K562 (cell line): ENCODE measurements around the gene SLC22A16. TPM values are rescaled to one million over a fixed set of nuclear protein-coding genes. Genes with fewer than 3 reads are reported as not detected.

Source experiments
- ARNT ChIP-seq, 2 experiments: fragments of 450-650 bp; IDR thresholded peaks; 2 replicates each; pipeline ENCODE4 v1.6.1; 2016; ENCODE audit warnings: mild to moderate bottlenecking in 1 of 2
- CBFA2T3 ChIP-seq: fragments of 450-650 bp; IDR thresholded peaks from 2 replicates; pipeline ENCODE4 v1.6.1; 2017
- CHD1 ChIP-seq: fragments of 200-600 bp; sonication (generic); IDR thresholded peaks from one replicate; pipeline ENCODE4 v1.6.1; 2012; ENCODE audit warnings: mild to moderate bottlenecking, moderate library complexity, low read length, inconsistent platforms
- GATA2 ChIP-seq: sonication (generic); formaldehyde crosslinking; IDR thresholded peaks from 2 replicates; pipeline ENCODE4 v1.4.0; 2020; ENCODE audit warnings: mild to moderate bottlenecking, missing genetic modification reagents
- MYC ChIP-seq, 2 experiments: fragments of 250-450 bp in 1 of 2; sonication (Bioruptor Pico) in 1 of 2; IDR thresholded peaks; 2 replicates each; pipeline versions ENCODE4 v1.5.1 to v1.6.1; 2012 to 2021; ENCODE audit warnings: low read depth in 2 of 2, borderline replicate concordance in 1 of 2, improper control_type of control experiment in 1 of 2, low read length in 1 of 2, mild to moderate bottlenecking in 1 of 2, moderate library complexity in 1 of 2
- NCOR1 ChIP-seq: fragments of 450-650 bp; IDR thresholded peaks from 2 replicates; pipeline ENCODE4 v1.6.1; 2016; ENCODE audit warnings: mild to moderate bottlenecking, moderate library complexity
- PTRF ChIP-seq: fragments of 450-650 bp; IDR thresholded peaks from 2 replicates; pipeline ENCODE4 v1.6.1; 2016; ENCODE audit warnings: mild to moderate bottlenecking, missing genetic modification characterization, missing compliant biosample characterization
- RB1 ChIP-seq: fragments of 450-650 bp; IDR thresholded peaks from 2 replicates; pipeline ENCODE4 v1.6.1; 2017; ENCODE audit warnings: low read depth, mild to moderate bottlenecking
- SIN3A ChIP-seq, 2 experiments: fragments of 150-350 bp in 1 of 2; IDR thresholded peaks; 2 replicates each; pipeline ENCODE4 v1.6.1; 2011 to 2016; ENCODE audit warnings: borderline replicate concordance in 2 of 2, low read depth in 2 of 2, low read length in 2 of 2, mild to moderate bottlenecking in 2 of 2, moderate library complexity in 2 of 2; ENCODE audit not compliant: control insufficient read depth in 1 of 2
- SMAD4 ChIP-seq: fragments of 250-450 bp; sonication (Bioruptor Pico); conservative IDR thresholded peaks from 2 replicates; pipeline ENCODE4 v1.8.0; 2021; ENCODE audit warnings: inconsistent platforms, mild to moderate bottlenecking, moderate library complexity
- TBL1XR1 ChIP-seq, 2 experiments: IDR thresholded peaks; 2 replicates each; pipeline ENCODE4 v1.6.1; 2012; ENCODE audit warnings: improper control_type of control experiment in 2 of 2, low read length in 2 of 2, mild to moderate bottlenecking in 1 of 2
- TCFL5 ChIP-seq: fragments of 250-450 bp; sonication (Bioruptor Pico); conservative IDR thresholded peaks from 2 replicates; pipeline ENCODE4 v1.6.1; 2021; ENCODE audit warnings: mild to moderate bottlenecking, moderate library complexity, matching md5 sums
- TOE1 ChIP-seq, 2 experiments: fragments of 450-650 bp in 1 of 2; sonication (generic) in 1 of 2; formaldehyde crosslinking in 1 of 2; IDR thresholded peaks; 2 replicates each; pipeline versions ENCODE4 v1.7.1 to v1.8.0; 2016 to 2022; ENCODE audit warnings: borderline replicate concordance in 2 of 2, mild to moderate bottlenecking in 2 of 2, antibody characterized with exemption in 1 of 2, inconsistent platforms in 1 of 2, low read depth in 1 of 2, missing genetic modification reagents in 1 of 2, moderate library complexity in 1 of 2
- TRIM24 ChIP-seq, 2 experiments: fragments of 450-650 bp; IDR thresholded peaks; 2 replicates each; pipeline ENCODE4 v1.6.1; 2016
- ZNF23 ChIP-seq: fragments of 250-450 bp; sonication (Bioruptor Pico); IDR thresholded peaks from 2 replicates; pipeline ENCODE4 v1.4.0; 2020; ENCODE audit warnings: mild to moderate bottlenecking
- ZNF583 ChIP-seq: fragments of 250-450 bp; sonication (Bioruptor Pico); IDR thresholded peaks from 2 replicates; pipeline ENCODE4 v1.4.0; 2020
- polyA plus RNA-seq, 8 experiments: library from polyadenylated mRNA; depleted of rRNA in 4 of 8; stranded (reverse) in 5 of 8; unstranded in 3 of 8; fragments of >200 nt; fragmentation: Nextera tagmentation in 2 of 8; fragmentation: Illumina TruSeq in 1 of 8; extraction: Ambion mirVana in 2 of 8; extraction: Trizol in 1 of 8; gene quantifications; 2 replicates each; pipeline versions ENCODE4 v1.2.1 to v1.2.3, GENCODE V29; 2011 to 2014; ENCODE audit warnings: inconsistent platforms in 1 of 8, missing spikeins in 1 of 8
- total RNA-seq, 7 experiments: library from RNA; depleted of rRNA in 6 of 7; stranded (reverse); fragments of >200 nt in 6 of 7; fragmentation: Illumina TruSeq in 2 of 7; extraction: Trizol in 2 of 7; gene quantifications; 2 replicates each; pipeline versions ENCODE4 v1.2.1 to v1.2.3, GENCODE V29; 2011 to 2021; ENCODE audit warnings: low replicate concordance in 1 of 7
- TF ChIP-seq, protein P1 (sequence below): fragments of 250-450 bp; sonication (Bioruptor Pico); IDR thresholded peaks from 2 replicates; pipeline ENCODE4 v1.8.0; 2021; ENCODE audit warnings: moderate library complexity, mild to moderate bottlenecking, inconsistent platforms
- TF ChIP-seq, protein P2 (sequence below): fragments of 250-450 bp; sonication (Bioruptor Pico); IDR thresholded peaks from 2 replicates; pipeline ENCODE4 v1.5.0; 2022; ENCODE audit warnings: mild to moderate bottlenecking
- TF ChIP-seq, protein P3 (sequence below): fragments of 450-650 bp; IDR thresholded peaks from 2 replicates; pipeline ENCODE4 v1.6.1; 2016; ENCODE audit warnings: mild to moderate bottlenecking
- TF ChIP-seq, protein P4 (sequence below), 2 experiments: fragments of 250-450 bp in 1 of 2; fragments of 450-650 bp in 1 of 2; sonication (Bioruptor Pico) in 1 of 2; IDR thresholded peaks; 2 replicates each; pipeline versions ENCODE4 v1.6.1 to v1.8.0; 2016 to 2021; ENCODE audit warnings: mild to moderate bottlenecking in 2 of 2, moderate library complexity in 2 of 2, missing compliant biosample characterization in 1 of 2, missing genetic modification characterization in 1 of 2

The SLC22A16 gene
- total and polyA plus RNA-seq, 9 of the 15 experiments (the other 6 are each of a cell fraction or from before 2014, with no cell fraction given) = not detected

DNA sequence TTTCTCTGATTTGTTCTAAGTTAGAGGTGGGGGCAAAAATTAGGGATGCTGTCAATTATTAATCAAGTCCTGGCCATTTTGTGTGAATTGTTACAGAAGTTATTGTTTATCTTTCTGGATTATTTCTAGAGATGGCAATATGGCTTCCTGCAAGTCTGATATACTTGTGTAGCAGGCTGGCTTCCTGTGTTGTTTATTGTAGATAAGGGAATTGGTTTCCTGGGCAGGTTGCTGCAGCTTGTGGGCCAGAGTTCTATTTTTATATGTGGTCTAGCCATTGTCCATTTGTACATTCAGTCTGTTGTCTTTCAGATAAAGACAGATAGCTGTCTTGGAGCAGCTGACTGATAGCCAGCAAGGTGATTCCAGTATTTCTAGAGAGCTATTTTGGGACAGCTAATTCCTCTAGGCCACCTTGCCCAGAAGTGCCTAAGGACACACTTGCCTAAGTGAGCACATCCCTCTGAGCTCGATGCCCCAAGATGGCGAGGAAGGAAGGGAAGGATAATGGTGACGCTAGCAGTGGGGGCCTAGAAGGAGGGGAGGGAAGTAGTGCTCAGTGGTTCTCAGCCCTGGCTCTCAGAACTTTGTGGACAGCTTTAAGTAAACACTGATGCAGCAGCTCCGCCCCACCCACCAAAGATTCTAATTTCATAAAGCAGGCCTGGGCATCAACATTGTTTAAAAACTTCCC lies 86.6 kb downstream of the SLC22A16 start (continued):
- no peak for TF ChIP-seq PTRF
- TF ChIP-seq NCOR1 = peak; percentile 48; the same call in 1 of the 2 replicates
- TF ChIP-seq, protein P1, sequence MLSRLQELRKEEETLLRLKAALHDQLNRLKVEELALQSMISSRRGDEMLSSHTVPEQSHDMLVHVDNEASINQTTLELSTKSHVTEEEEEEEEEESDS = no peak
- TF ChIP-seq, protein P2, sequence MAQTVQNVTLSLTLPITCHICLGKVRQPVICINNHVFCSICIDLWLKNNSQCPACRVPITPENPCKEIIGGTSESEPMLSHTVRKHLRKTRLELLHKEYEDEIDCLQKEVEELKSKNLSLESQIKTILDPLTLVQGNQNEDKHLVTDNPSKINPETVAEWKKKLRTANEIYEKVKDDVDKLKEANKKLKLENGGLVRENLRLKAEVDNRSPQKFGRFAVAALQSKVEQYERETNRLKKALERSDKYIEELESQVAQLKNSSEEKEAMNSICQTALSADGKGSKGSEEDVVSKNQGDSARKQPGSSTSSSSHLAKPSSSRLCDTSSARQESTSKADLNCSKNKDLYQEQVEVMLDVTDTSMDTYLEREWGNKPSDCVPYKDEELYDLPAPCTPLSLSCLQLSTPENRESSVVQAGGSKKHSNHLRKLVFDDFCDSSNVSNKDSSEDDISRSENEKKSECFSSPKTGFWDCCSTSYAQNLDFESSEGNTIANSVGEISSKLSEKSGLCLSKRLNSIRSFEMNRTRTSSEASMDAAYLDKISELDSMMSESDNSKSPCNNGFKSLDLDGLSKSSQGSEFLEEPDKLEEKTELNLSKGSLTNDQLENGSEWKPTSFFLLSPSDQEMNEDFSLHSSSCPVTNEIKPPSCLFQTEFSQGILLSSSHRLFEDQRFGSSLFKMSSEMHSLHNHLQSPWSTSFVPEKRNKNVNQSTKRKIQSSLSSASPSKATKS (CRISPR knock-in tag) = no peak
- peak in 1 of 2 experiments; percentile 82; a peak in 2 of 4 replicates for TF ChIP-seq ARNT (IDR thresholded peaks at IDR 0.05)
- no peak for TF ChIP-seq ZNF583
- TF ChIP-seq TOE1 (IDR thresholded peaks at IDR 0.05; ENCODE audit: borderline replicate concordance) = no peak
- TF ChIP-seq TOE1 (CRISPR knock-in tag; IDR thresholded peaks at IDR 0.05; ENCODE audit: borderline replicate concordance, low read depth) = no peak
- TF ChIP-seq CBFA2T3 = peak; percentile 71
- TF ChIP-seq CHD1 = no peak
- TF ChIP-seq TCFL5 (CRISPR knock-in tag) = no peak
- TF ChIP-seq RB1 = no peak
- TF ChIP-seq MYC (IDR thresholded peaks at IDR 0.05; ENCODE audit: low read depth, low read length) = no peak
- TF ChIP-seq MYC (CRISPR knock-in tag; IDR thresholded peaks at IDR 0.05; ENCODE audit: borderline replicate concordance, low read depth) = no peak
- TF ChIP-seq ZNF23 (CRISPR knock-in tag) = no peak
- 0 out of 2 replicates have a peak, but pooled peaks have one; percentile 30 for TF ChIP-seq GATA2 (CRISPR knock-in tag)
- peak in 1 of 2 experiments; percentile 44; a peak in 1 of 4 replicates for TF ChIP-seq TBL1XR1 (IDR thresholded peaks at IDR 0.05; ENCODE audit: low read length in 2 of 2)
- TF ChIP-seq, protein P3, sequence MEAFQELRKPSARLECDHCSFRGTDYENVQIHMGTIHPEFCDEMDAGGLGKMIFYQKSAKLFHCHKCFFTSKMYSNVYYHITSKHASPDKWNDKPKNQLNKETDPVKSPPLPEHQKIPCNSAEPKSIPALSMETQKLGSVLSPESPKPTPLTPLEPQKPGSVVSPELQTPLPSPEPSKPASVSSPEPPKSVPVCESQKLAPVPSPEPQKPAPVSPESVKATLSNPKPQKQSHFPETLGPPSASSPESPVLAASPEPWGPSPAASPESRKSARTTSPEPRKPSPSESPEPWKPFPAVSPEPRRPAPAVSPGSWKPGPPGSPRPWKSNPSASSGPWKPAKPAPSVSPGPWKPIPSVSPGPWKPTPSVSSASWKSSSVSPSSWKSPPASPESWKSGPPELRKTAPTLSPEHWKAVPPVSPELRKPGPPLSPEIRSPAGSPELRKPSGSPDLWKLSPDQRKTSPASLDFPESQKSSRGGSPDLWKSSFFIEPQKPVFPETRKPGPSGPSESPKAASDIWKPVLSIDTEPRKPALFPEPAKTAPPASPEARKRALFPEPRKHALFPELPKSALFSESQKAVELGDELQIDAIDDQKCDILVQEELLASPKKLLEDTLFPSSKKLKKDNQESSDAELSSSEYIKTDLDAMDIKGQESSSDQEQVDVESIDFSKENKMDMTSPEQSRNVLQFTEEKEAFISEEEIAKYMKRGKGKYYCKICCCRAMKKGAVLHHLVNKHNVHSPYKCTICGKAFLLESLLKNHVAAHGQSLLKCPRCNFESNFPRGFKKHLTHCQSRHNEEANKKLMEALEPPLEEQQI = no peak
- TF ChIP-seq, protein P4, sequence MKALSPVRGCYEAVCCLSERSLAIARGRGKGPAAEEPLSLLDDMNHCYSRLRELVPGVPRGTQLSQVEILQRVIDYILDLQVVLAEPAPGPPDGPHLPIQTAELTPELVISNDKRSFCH (CRISPR knock-in tag; IDR thresholded peaks at IDR 0.05) = no peak
- TF ChIP-seq, protein P4 (tag; IDR thresholded peaks at IDR 0.05) = peak; percentile 29; the same call in 1 of the 2 replicates
- TF ChIP-seq SIN3A (IDR thresholded peaks at IDR 0.05; ENCODE audit: borderline replicate concordance in 2 of 2, control insufficient read depth in 1 of 2, low read depth in 2 of 2, low read length in 2 of 2) = no peak
- TF ChIP-seq TRIM24 (IDR thresholded peaks at IDR 0.05) = peak in 1 of 2 experiments; percentile 17; a peak in 1 of 4 replicates
- peak; percentile 95 for TF ChIP-seq SMAD4
